ENCODE measurements around the gene NUP98.

- TF ChIP-seq ZNF768 (CRISPR knock-in tag; IDR thresholded peaks at IDR 0.05) (no peak), PHF5A (CRISPR knock-in tag; IDR thresholded peaks at IDR 0.05; ENCODE audit: low read depth, unreplicated experiment) (no peak), MAFG (CRISPR knock-in tag; IDR thresholded peaks at IDR 0.05) (no peak), SIN3A (IDR thresholded peaks at IDR 0.05; ENCODE audit: borderline replicate concordance, low read depth, low read length) (no peak), RFX5 (IDR thresholded peaks at IDR 0.05; ENCODE audit: low read depth, low read length) (no peak)
Observed at GRCh38 chr11:3738723-3739122, 58.6 kb downstream of the NUP98 start.
